ENCODE results near the gene FZR1.
"Not testable (repeated sequence)": the region's sequence is repeated elsewhere in the genome, so short reads cannot be mapped to it uniquely, and the experiment has no call there.

Gene FZR1

DNA sequence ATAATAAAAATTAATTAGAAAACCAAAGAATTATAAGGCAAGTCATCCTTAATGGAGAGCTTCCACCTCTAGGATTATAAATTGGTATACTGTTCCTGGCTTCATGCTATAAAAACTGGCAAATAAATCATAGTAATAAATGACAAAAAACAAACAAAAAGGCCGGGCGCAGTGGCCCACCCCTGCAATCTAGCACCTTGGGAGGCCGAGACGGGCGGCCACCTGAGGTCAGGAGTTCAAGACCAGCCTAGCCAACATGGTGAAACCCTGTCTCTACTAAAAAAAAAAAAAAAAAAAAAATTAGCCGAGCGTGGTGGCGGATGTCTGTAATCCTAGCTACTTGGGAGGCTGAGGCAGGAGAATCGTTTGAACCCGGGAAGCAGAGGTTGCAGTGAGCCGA is 63.9 kb downstream of the FZR1 start:
- not testable (repeated sequence) for H3K27ac ChIP-seq (ENCODE audit: insufficient read depth in 1 of 2, low read depth in 1 of 2, low read length in 2 of 2, poor library complexity in 1 of 2, severe bottlenecking in 2 of 2); H3K9me3 ChIP-seq (ENCODE audit: control extremely low read depth in 1 of 5, control insufficient read depth in 4 of 5, insufficient read depth in 2 of 5, low read depth in 1 of 5, low read length in 4 of 5); H3K27me3 ChIP-seq (replicated peaks in 2 of 5; ENCODE audit: control insufficient read depth in 4 of 5, insufficient read depth in 5 of 5, low read length in 4 of 5); H3K4me3 ChIP-seq (ENCODE audit: control insufficient read depth in 1 of 7, extremely low read depth in 1 of 7, insufficient read depth in 4 of 7, low read depth in 2 of 7, low read length in 6 of 7); H3K36me3 ChIP-seq (ENCODE audit: control insufficient read depth in 4 of 4, insufficient read depth in 4 of 4, low read length in 3 of 4); DNase-seq
- WGBS (ENCODE audit: insufficient coverage), result 100% methylated on average over 8 of the region's 11 CpGs
- H3K4me1 ChIP-seq (ENCODE audit: control extremely low read depth in 1 of 4, control insufficient read depth in 4 of 4, insufficient read depth in 4 of 4, low read length in 3 of 4), result peaks cover 0 to 15% (median 12%) of the 10 kb centered on the region in 4 experiments
- ChIA-PET POLR2A (interaction anchor here (0.6 to 0.7 kb wide), 2 partner anchors 12 to 29 kb away, joined by 3 to 4 read pairs; partner anchors contain the start of gene MFSD12), CTCF (interaction anchor here (1.1 kb wide), 1 partner anchor 22 kb away, joined by 4 read pairs; no protein-coding TSS in a partner anchor)

DNA sequence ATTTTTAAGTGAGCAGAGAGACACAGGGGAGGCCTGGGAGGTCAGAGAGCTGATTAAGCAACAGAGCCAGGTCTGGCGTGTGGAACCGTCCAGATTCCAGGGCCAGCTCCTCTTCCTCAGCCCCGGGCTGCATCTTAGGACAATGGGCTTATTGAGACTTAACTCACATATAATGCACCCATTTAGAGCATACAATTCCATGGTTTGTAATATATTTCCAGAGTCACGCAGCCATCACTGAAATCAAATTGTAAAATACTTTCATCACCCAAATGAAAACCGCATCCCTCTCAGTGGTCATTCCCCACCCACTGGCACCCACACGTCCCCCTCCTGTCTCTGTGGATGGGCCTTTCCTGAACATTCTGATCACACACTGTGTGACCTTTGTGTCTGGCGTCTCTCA is 64.5 kb downstream of the FZR1 start:
- ChIA-PET CTCF (no interaction called here), POLR2A (interaction anchor here (0.6 kb wide), 1 partner anchor 29 kb away, joined by 3 read pairs; no protein-coding TSS in a partner anchor)
- Histone ChIP-seq H3K27ac (ENCODE audit: insufficient read depth in 1 of 2, low read depth in 1 of 2, low read length in 2 of 2, poor library complexity in 1 of 2, severe bottlenecking in 2 of 2) (no peak overlapping the region), H3K4me3 (ENCODE audit: control insufficient read depth in 1 of 7, extremely low read depth in 1 of 7, insufficient read depth in 4 of 7, low read depth in 2 of 7, low read length in 6 of 7) (no peak overlapping the region), H3K4me1 (ENCODE audit: control extremely low read depth in 1 of 4, control insufficient read depth in 4 of 4, insufficient read depth in 4 of 4, low read length in 3 of 4) (peaks cover 0 to 15% (median 12%) of the 10 kb centered on the region in 4 experiments), H3K36me3 (ENCODE audit: control insufficient read depth in 4 of 4, insufficient read depth in 4 of 4, low read length in 3 of 4) (peaks cover 0 to 8% (median 1%) of the 10 kb centered on the region in 4 experiments), H3K27me3 (replicated peaks in 2 of 5; ENCODE audit: control insufficient read depth in 4 of 5, insufficient read depth in 5 of 5, low read length in 4 of 5) (no peaks in the 10 kb centered on the region), H3K9me3 (ENCODE audit: control extremely low read depth in 1 of 5, control insufficient read depth in 4 of 5, insufficient read depth in 2 of 5, low read depth in 1 of 5, low read length in 4 of 5) (no peaks in the 10 kb centered on the region)
- 100% methylated on average over 7 of the region's 7 CpGs for WGBS (ENCODE audit: insufficient coverage)
- DNase-seq, result no peak

- Histone ChIP-seq H3K27me3 (replicated peaks in 2 of 5; ENCODE audit: control insufficient read depth in 4 of 5, insufficient read depth in 5 of 5, low read length in 4 of 5) (no peaks in the 10 kb centered on the region), H3K4me3 (ENCODE audit: control insufficient read depth in 1 of 7, extremely low read depth in 1 of 7, insufficient read depth in 4 of 7, low read depth in 2 of 7, low read length in 6 of 7) (peak overlapping the region; percentile 33 to 78 (median 65)), H3K4me1 (ENCODE audit: control extremely low read depth in 1 of 4, control insufficient read depth in 4 of 4, insufficient read depth in 4 of 4, low read length in 3 of 4) (peaks cover 0 to 27% (median 17%) of the 10 kb centered on the region in 4 experiments), H3K27ac (ENCODE audit: insufficient read depth in 1 of 2, low read depth in 1 of 2, low read length in 2 of 2, poor library complexity in 1 of 2, severe bottlenecking in 2 of 2) (peak overlapping the region; percentile 40 to 70), H3K36me3 (ENCODE audit: control insufficient read depth in 4 of 4, insufficient read depth in 4 of 4, low read length in 3 of 4) (peaks cover 0 to 19% (median 7%) of the 10 kb centered on the region in 4 experiments), H3K9me3 (ENCODE audit: control extremely low read depth in 1 of 5, control insufficient read depth in 4 of 5, insufficient read depth in 2 of 5, low read depth in 1 of 5, low read length in 4 of 5) (no peaks in the 10 kb centered on the region)
- ChIA-PET POLR2A (interaction anchor here (0.6 kb wide), 1 partner anchor 1994 kb away, joined by 7 read pairs; no protein-coding TSS in a partner anchor), CTCF (no interaction called here)
- 4% methylated on average over 28 of the region's 48 CpGs for WGBS (ENCODE audit: insufficient coverage)
- DNase-seq, result peak; percentile 100
Observed at GRCh38 chr19:3572132-3572854, 66.2 kb downstream of the FZR1 start.

DNA sequence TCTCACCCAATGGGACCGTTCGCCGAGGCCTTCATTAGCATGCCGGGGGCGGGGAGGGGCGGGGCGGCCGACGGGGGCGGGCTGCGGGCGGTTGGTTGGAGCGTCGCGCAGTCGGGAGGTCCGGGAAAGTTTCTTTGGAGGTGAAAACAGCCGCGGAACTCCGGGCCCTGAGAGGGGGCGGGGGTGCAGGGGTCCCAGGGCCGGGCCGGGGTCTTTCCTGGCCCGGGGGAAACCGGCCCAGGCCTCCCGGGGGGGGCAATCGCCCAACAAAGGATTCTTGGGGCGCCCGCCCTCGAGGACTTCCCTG is 66.7 kb downstream of the FZR1 start, which contains the start of gene HMG20B:
Gene HMG20B, plus strand, starts transcription at position 90 of the 307 bp plus-strand sequence. CDS start 366 bp downstream, outside the sequence.
- H3K9me3 ChIP-seq (ENCODE audit: control extremely low read depth in 1 of 5, control insufficient read depth in 4 of 5, insufficient read depth in 2 of 5, low read depth in 1 of 5, low read length in 4 of 5), result no peaks in the 10 kb centered on the region
- no peaks in the 10 kb centered on the region for H3K27me3 ChIP-seq (replicated peaks in 2 of 5; ENCODE audit: control insufficient read depth in 4 of 5, insufficient read depth in 5 of 5, low read length in 4 of 5)
- H3K4me1 ChIP-seq (ENCODE audit: control extremely low read depth in 1 of 4, control insufficient read depth in 4 of 4, insufficient read depth in 4 of 4, low read length in 3 of 4), result peaks cover 0 to 27% (median 17%) of the 10 kb centered on the region in 4 experiments
- WGBS (ENCODE audit: insufficient coverage), result 0% methylated on average over 19 of the region's 30 CpGs
- H3K4me3 ChIP-seq (ENCODE audit: control insufficient read depth in 1 of 7, extremely low read depth in 1 of 7, insufficient read depth in 4 of 7, low read depth in 2 of 7, low read length in 6 of 7), result peak within 1 kb of the TSS; percentile 64 to 92 (median 80)
- DNase-seq, result no peak
- peak within 1 kb of the TSS; percentile 54 to 76 for H3K27ac ChIP-seq (ENCODE audit: insufficient read depth in 1 of 2, low read depth in 1 of 2, low read length in 2 of 2, poor library complexity in 1 of 2, severe bottlenecking in 2 of 2)
- H3K36me3 ChIP-seq (ENCODE audit: control insufficient read depth in 4 of 4, insufficient read depth in 4 of 4, low read length in 3 of 4), result peaks cover 0 to 19% (median 7%) of the 10 kb centered on the region in 4 experiments
- ChIA-PET POLR2A (no interaction called here), CTCF (no interaction called here)

GRCh38 chr19:3573162-3573857 is 67.2 kb downstream of the FZR1 start:
- Histone ChIP-seq H3K4me3 (ENCODE audit: control insufficient read depth in 1 of 7, extremely low read depth in 1 of 7, insufficient read depth in 4 of 7, low read depth in 2 of 7, low read length in 6 of 7) (peak overlapping the region; percentile 64 to 92 (median 80)), H3K27me3 (replicated peaks in 2 of 5; ENCODE audit: control insufficient read depth in 4 of 5, insufficient read depth in 5 of 5, low read length in 4 of 5) (no peaks in the 10 kb centered on the region), H3K36me3 (ENCODE audit: control insufficient read depth in 4 of 4, insufficient read depth in 4 of 4, low read length in 3 of 4) (peaks cover 0 to 24% (median 8%) of the 10 kb centered on the region in 4 experiments), H3K27ac (ENCODE audit: insufficient read depth in 1 of 2, low read depth in 1 of 2, low read length in 2 of 2, poor library complexity in 1 of 2, severe bottlenecking in 2 of 2) (peak overlapping the region; percentile 54 to 76), H3K9me3 (ENCODE audit: control extremely low read depth in 1 of 5, control insufficient read depth in 4 of 5, insufficient read depth in 2 of 5, low read depth in 1 of 5, low read length in 4 of 5) (no peaks in the 10 kb centered on the region), H3K4me1 (ENCODE audit: control extremely low read depth in 1 of 4, control insufficient read depth in 4 of 4, insufficient read depth in 4 of 4, low read length in 3 of 4) (peaks cover 0 to 27% (median 17%) of the 10 kb centered on the region in 4 experiments)
- WGBS (ENCODE audit: insufficient coverage), result 0% methylated on average over 50 of the region's 60 CpGs
- ChIA-PET CTCF (interaction anchor here (0.6 to 1.6 kb wide), 4 partner anchors 12 to 159 kb away, joined by 3 to 4 read pairs (median 4); partner anchors contain the start of gene GIPC3), POLR2A (no interaction called here)
- no peak for DNase-seq

DNA sequence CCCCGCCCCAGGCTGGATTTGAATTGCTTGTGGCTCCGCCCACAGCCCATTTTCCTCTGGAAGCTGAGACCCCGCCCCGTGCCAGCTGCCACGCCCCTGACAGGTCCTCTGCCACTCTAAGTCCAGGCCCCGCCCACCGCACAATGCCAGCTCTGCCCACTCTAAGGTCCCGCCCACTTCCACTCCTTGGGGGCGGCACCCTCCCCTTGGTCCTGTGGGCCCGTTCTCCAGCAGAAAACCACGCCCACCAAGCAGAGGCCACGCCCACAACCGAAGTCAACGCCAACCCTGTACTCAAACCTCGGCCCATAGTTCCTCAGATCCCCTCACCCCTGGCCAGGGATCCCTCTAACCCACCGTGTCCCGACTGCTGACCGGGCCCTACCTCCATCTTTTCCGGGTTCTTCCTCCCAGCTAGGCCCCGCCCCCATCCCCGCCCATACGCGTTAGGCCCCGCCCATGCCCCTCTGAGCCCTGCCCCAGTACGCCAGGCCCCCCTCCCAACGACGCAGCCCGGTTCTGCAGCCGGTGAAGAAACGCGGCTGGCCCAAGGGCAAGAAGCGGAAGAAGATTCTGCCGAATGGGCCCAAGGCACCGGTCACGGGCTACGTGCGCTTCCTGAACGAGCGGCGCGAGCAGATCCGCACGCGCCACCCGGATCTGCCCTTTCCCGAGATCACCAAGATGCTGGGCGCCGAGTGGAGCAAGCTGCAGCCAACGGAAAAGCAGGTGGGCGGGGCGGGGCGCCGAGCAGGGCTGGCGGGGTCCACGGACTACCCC is 67.9 kb downstream of the FZR1 start:
- ChIA-PET CTCF (interaction anchor here (0.6 to 1.6 kb wide), 4 partner anchors 11 to 158 kb away, joined by 3 to 4 read pairs (median 4); partner anchors contain the start of gene GIPC3), POLR2A (interaction anchor here (0.5 kb wide), 1 partner anchor 20 kb away, joined by 5 read pairs; no protein-coding TSS in a partner anchor)
- H3K27ac ChIP-seq (ENCODE audit: insufficient read depth in 1 of 2, low read depth in 1 of 2, low read length in 2 of 2, poor library complexity in 1 of 2, severe bottlenecking in 2 of 2), result peak overlapping the region in 1 of 2 experiments; percentile 76
- H3K27me3 ChIP-seq (replicated peaks in 2 of 5; ENCODE audit: control insufficient read depth in 4 of 5, insufficient read depth in 5 of 5, low read length in 4 of 5), result no peaks in the 10 kb centered on the region
- peak; percentile 94 to 96 (median 96) for DNase-seq
- peaks cover 0 to 27% (median 17%) of the 10 kb centered on the region in 4 experiments for H3K4me1 ChIP-seq (ENCODE audit: control extremely low read depth in 1 of 4, control insufficient read depth in 4 of 4, insufficient read depth in 4 of 4, low read length in 3 of 4)
- no peaks in the 10 kb centered on the region for H3K9me3 ChIP-seq (ENCODE audit: control extremely low read depth in 1 of 5, control insufficient read depth in 4 of 5, insufficient read depth in 2 of 5, low read depth in 1 of 5, low read length in 4 of 5)
- peak overlapping the region in 6 of 7 experiments; percentile 75 to 92 (median 84) for H3K4me3 ChIP-seq (ENCODE audit: control insufficient read depth in 1 of 7, extremely low read depth in 1 of 7, insufficient read depth in 4 of 7, low read depth in 2 of 7, low read length in 6 of 7)
- peaks cover 0 to 30% (median 9%) of the 10 kb centered on the region in 4 experiments for H3K36me3 ChIP-seq (ENCODE audit: control insufficient read depth in 4 of 4, insufficient read depth in 4 of 4, low read length in 3 of 4)
- WGBS (ENCODE audit: insufficient coverage), result 70% methylated on average over 39 of the region's 55 CpGs
